Left hindlimb (tissue), 1 donor: Measurements from ENCODE around the gene ADAMTS4.

Experiments used
- DNase-seq: peaks from one replicate; pipeline ENCODE4 v3.0.0-alpha.2; 2018

Gene ADAMTS4

GRCh38 chr1:161195171-161195570 lies 3.7 kb downstream of the ADAMTS4 start:
- DNase-seq: peak; percentile 23

- DNase-seq: peak; percentile 32
These were observed 5.2 kb downstream of the ADAMTS4 start for GRCh38 chr1:161193561-161194235.

DNA sequence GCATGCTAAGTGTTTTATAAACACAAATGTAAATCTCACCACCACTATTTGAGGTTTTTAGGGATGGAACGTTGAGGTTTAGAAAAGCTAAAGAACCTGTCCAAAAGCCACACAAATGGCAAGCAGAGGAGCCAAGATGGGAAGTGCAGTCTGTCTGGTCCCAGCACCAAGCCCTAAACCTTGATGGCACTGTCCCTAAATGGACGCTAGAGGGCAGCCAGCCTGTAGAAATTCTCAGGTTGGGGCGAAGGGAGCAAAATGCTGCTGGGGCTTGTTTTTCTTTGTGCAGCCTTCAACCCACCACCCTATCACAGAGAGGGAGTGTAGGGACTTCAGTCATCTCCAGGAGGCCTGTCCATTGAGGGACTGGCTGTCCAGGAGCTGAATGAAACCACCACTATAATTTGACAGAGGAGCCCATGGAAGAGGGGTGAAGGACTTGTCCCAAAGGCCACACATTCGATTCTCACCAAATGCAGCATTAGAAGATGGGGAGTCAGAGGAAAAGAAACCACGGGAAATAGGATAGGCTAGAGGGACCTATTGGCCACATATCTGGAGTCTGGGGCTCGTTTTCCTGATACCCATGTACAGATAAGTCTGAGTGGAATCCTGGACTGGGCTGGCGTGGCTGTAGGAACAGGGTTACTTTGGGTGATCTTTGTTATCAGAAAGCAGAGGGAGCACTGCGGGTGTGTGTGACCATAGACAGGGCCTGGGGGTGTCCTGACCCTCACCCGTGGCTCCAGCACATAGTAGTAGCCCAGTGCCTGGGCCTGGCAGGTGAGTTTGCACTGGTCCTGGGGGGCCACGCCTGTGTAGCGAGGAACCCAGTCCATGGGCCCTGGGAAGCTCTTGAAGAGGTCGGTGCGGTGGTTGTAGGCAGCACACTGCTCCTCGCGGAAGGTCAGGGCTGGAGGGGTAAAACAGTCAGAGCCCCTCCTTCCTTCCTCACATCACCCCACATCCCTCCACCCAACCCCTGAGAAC lies 6.1 kb downstream of the ADAMTS4 start:
- peak; percentile 60 for DNase-seq

DNA sequence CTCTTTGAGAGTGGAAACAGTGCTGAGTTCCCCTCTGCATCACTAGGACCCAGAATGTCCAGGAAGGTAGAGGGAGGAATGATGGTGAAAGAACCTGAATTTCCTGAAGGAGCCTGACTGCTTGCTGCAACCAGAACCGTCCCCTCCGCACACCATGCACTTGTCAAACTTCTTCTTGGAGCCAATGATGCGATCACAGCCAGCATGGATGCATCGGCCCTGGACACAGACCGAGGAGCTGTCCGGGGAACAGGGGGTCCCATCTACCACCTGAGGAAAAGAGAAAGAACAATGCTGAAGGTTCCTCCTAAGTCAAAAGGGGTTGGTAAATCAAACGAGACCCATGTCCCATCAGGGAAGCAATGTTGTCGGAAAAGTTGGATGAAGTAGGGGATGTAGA lies 6.9 kb downstream of the ADAMTS4 start:
- DNase-seq: peak; percentile 15

DNA sequence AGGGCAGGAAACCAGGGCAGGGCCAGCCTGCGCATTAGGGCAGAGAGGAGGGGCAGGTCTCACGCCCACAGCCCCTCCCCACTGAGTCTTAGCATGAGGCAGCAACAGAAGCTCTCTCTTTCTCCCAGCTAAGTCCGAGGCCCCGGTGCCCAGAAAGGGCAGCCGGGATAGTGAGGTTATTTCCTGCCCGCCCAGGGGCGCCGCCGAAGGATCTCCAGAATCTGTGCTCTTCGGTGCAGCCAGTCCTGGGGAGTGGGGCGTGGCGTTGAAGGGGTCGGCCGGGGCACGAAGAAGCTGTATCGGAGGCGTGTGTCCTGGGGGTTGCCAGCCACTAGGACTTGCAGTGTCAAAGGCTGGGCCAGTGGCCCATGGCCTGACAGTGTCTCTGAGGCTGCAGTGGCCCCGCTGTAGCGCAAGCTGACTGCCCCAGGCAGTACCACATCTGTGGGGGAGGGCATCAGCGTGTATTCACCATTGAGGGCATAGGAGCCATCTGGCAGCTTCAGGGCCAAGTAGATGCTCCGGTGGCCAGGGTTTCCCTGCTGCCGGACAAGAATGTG lies 7.8 kb downstream of the ADAMTS4 start:
- DNase-seq: peak; percentile 30

DNA sequence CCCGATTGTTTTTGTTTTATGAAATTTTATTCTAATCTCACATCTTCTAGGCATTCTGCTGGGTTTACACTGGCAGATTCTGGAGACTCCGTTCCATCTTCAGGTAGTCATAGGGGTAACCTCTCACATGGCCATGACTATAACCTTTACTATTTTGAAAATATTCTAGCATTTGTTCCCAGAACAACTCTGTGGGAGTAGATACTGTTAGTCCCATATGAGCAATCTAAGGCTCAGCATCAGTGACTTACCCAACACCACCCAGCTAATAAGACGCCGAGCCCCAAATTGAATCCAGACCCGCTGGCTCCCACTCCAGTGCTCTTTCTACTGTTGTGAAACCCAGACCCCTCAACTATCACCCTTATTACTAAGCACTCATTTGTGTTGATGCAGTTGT lies 9.8 kb downstream of the ADAMTS4 start:
- DNase-seq: no peak

- no peak for DNase-seq
These were observed 10.5 kb downstream of the ADAMTS4 start for GRCh38 chr1:161188381-161188780.

DNA sequence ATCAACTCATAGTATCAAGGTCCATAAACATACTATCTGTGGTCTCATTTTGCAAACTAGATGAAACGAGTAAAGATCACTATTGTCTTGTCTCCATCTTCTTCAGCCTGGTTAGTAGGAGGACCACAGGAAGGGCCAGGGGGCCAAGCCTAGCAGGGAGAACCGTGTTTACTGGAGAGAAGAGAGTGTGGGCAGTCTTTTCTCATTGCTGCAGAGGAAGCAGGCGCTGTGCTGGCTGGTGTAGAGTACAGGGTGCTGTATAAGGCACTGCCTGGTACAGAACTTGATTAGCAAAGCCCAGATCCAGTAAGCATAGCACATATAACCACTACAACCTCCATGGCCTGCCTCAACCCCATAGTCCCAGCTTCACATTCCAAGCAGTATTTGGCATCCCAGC lies 11.5 kb downstream of the ADAMTS4 start:
- DNase-seq: no peak

DNA sequence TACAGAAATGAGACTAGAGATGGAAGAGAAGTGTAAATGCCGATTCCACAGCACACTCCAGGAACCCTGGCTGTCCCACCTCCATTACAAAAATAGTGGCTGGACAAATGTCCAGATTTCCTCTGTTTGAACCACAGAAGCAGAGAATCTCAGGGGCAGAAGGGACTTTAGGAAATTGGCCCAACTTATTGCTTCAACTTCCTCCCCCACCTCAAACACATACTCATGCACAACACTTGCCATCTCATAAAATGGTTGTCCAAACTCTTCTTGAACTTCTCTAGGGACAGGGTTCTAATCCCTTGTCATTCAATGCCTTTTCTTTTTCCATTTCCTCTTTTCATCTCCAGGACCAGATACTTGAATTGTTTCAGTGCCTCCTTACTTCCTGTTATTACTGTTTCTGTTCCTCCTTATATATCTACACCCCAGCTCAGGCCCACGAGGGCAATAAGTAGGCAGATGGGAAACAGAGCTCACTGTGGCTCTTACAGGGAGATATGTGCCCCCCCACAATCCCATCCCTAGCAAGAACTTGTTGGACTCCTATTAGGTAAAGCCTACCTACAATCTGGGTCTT lies 13.0 kb downstream of the ADAMTS4 start:
- peak; percentile 23 for DNase-seq

DNA sequence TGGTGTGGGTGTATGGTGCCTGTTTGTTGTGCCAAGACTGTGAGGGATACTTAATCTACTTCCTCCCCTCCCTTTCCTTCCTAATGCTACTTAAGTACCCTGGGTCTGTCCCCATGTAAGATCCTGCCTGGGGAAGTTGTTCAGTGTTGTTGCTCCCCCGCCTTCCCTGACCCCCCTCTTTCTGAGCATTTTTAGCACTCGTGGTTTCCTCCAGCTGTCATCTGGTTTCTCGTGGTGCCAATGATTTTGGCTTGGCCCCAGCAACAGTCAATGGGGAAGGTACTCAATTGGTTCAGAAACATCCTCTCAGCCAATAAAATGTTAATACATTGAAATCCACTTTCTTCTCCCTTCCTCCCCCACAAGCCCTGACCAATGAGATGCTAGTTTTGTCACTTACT lies 13.6 kb downstream of the ADAMTS4 start:
- DNase-seq: peak; percentile 69

DNA sequence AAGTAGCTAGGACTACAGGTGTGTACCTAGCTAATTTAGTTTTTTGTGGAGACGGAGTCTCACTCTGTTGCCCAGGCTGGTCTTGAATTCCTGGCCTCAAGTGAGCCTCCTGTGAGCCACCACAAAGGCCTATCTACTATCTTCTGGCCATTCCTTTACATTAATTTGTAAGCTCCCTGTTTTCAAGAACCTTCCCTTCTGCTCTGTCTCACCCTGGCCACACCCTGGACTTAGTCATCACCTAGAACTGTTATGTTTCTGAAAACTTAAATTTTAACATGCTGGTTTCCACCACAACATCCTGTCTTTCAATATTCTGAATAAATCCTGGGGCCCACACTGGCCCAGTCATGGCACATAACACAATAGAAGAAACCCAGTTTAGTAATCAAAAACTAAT lies 16.6 kb downstream of the ADAMTS4 start:
- DNase-seq: peak; percentile 4

- DNase-seq: peak; percentile 8
These were observed 18.2 kb downstream of the ADAMTS4 start for GRCh38 chr1:161180639-161181038.

GRCh38 chr1:161179698-161180097 lies 19.2 kb downstream of the ADAMTS4 start:
- peak; percentile 6 for DNase-seq

GRCh38 chr1:161177936-161178244 lies 21.0 kb downstream of the ADAMTS4 start:
- no peak for DNase-seq

DNA sequence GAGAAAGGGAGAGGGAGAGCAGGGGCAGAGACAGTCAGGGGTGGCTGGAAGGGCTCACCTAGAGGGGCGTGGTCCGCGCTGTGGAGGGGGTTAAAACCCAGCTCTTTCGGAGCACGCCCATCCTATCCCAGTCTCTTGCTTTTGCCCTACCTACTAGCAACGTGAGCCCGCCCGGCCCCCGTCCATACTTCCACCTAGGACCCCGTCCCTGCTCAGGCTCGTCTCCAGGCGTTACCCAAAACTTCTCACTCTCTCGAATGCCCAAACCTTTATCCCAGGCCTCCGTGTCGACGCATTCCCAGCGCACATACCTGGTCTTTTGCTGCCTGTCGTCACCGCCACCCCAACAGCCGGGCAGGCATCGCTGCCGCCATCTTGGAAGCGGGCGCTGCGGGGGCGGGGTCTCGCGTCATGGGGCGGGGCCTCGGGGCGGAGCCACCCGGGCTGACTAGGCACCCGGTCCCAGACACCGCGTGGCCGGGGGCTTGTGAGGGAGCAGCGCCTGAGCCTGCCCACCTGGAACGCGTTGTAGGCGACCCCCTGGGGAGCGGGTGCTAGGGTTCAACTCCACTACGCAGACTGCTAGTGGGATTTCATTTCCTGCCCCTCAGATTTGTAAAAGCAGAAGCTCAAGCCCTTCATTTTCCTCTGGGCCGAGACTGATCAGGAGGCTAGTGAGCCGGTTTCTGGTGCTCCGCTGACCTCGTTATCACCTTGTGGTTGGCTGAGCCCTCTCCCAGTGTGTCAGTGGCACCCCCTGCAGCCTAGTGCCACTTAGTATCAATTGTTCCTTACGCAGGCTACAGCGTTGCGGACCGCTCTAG lies 21.5 kb downstream of the ADAMTS4 start, which contains the start of gene B4GALT3:
Gene B4GALT3 (minus strand): TSS at position 396 of the 824 bp plus-strand sequence. CDS start 1,447 bp downstream, outside the sequence.
- DNase-seq: peak; percentile 94

- no peak for DNase-seq
These were observed 22.3 kb downstream of the ADAMTS4 start for GRCh38 chr1:161176468-161177111.

- DNase-seq: no peak
These were observed 22.9 kb downstream of the ADAMTS4 start for GRCh38 chr1:161175771-161176453.

DNA sequence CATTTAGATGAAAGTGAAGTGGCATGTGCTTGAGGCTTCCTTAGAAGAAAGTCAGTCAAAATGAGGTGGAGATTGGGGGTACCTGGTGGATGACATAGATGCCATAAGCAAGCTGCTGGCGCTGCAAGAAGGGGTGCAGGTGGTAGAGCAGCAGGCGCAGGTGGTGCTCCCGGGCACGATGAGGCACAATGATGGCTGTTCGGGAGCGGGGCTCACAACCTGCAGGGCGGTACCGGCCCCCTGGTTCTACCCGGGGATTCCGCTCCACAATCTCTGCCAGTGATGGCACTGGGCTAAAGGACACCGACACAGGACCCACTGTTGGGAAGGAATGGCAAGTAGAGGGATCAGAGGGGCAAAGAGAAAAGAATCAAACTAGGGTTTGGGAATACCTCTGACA lies 23.9 kb downstream of the ADAMTS4 start:
- no peak for DNase-seq

DNA sequence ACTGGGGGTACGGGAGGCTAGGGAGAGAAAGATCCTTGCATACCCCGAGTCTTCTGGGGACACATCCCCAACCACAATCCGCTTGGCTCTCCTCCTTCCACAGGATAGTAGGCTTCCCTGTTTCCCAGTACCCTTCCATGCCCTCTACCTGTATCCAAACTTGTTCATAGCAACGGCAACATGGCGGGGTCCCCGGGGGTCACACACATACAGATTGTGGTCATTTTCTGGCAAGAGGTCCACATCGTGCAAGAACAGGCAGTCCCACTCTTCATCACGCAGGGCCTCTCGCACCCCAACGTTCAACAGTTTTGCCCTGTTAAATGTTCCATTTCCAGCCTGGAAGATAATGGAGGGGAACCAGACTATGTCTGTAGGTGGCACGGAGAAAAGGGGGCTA lies 25.1 kb downstream of the ADAMTS4 start:
- DNase-seq: peak; percentile 2

DNA sequence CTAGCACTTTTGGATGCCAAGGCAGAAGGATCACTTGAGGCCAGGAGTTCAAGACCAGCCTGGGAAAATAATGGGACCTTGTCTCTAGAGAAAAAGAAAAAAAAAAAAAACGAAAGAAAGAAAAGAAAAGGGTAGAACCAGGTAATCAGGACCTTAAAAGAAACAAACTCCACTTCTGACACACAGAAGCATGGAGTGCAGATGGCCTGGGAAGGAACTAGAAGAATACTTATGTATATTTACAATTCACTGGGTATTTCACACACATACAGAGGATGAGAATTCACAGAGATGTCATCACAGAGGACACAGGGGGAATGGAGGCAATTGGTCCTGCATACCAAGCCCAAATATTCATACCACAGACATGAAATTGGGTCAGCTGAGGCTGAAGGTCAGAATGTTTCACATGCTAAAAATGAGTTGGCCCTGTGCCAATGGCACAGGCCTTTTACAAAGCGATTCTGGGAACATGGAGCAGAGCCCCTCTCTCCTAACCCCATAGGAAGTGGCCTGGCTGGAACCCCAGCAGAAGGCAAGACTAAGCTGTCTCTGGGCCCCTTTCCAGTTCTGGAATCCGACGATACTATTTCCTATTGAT lies 26.0 kb downstream of the ADAMTS4 start:
- no peak for DNase-seq

GRCh38 chr1:161172349-161172748 lies 26.5 kb downstream of the ADAMTS4 start:
- no peak for DNase-seq
